ENCODE results near the gene NRDC.

Gene NRDC

GRCh38 chr1:51754666-51755065 lies 123.9 kb downstream of the NRDC start:
- no peak for FAIRE-seq

- no peak for FAIRE-seq
These were observed 124.6 kb downstream of the NRDC start for GRCh38 chr1:51753969-51754368.

- FAIRE-seq: no peak
These were observed 126.2 kb downstream of the NRDC start for GRCh38 chr1:51752073-51752948.

GRCh38 chr1:51750729-51751128 lies 127.8 kb downstream of the NRDC start:
- FAIRE-seq: no peak

- FAIRE-seq: no peak
These were observed 128.3 kb downstream of the NRDC start for GRCh38 chr1:51750218-51750617.

GRCh38 chr1:51749151-51749550 lies 129.4 kb downstream of the NRDC start:
- FAIRE-seq: no peak

GRCh38 chr1:51745304-51745570 lies 133.3 kb downstream of the NRDC start:
- no peak for FAIRE-seq

GRCh38 chr1:51744506-51745303 lies 133.8 kb downstream of the NRDC start:
- no peak for FAIRE-seq

GRCh38 chr1:51741121-51741681 lies 137.3 kb downstream of the NRDC start:
- no peak for FAIRE-seq

- no peak for FAIRE-seq
These were observed 137.9 kb downstream of the NRDC start for GRCh38 chr1:51740652-51741051.
